Nephron (organoid): ENCODE results near the gene TPPP3.
"Not testable (repeated sequence)": the region's sequence is repeated elsewhere in the genome, so short reads cannot be mapped to it uniquely, and the experiment has no call there.

Source experiments
- H3K27ac Mint-ChIP-seq, 3 experiments: 2 replicates each; pipeline ENCODE4 v1.8.0; 2020; ENCODE audit warnings: mixed read lengths in 3 of 3, mild to moderate bottlenecking in 2 of 3, moderate library complexity in 1 of 3
- H3K27me3 Mint-ChIP-seq: 2 replicates; pipeline ENCODE4 v1.8.0; 2021; ENCODE audit warnings: low read depth, mild to moderate bottlenecking, moderate library complexity, mixed read lengths
- H3K36me3 Mint-ChIP-seq: 2 replicates; pipeline ENCODE4 v1.8.0; 2020; ENCODE audit warnings: low read depth, mixed read lengths
- H3K4me1 Mint-ChIP-seq: 2 replicates; pipeline ENCODE4 v1.8.0; 2020; ENCODE audit warnings: mixed read lengths
- H3K4me3 Mint-ChIP-seq, 3 experiments: 2 replicates each; pipeline ENCODE4 v1.8.0; 2020; ENCODE audit warnings: mild to moderate bottlenecking in 3 of 3, mixed read lengths in 3 of 3, moderate library complexity in 2 of 3
- H3K9me3 Mint-ChIP-seq: 2 replicates; pipeline ENCODE4 v1.8.0; 2020; ENCODE audit warnings: mixed read lengths
- TF ChIP-seq, protein P1 (sequence below), 3 experiments: fragments of 200-600 bp; sonication (generic); IDR thresholded peaks; one replicate each; pipeline ENCODE4 v1.5.0; 2021; ENCODE audit warnings: antibody characterized with exemption in 3 of 3; ENCODE audit not compliant: unreplicated experiment in 3 of 3

Gene TPPP3

DNA sequence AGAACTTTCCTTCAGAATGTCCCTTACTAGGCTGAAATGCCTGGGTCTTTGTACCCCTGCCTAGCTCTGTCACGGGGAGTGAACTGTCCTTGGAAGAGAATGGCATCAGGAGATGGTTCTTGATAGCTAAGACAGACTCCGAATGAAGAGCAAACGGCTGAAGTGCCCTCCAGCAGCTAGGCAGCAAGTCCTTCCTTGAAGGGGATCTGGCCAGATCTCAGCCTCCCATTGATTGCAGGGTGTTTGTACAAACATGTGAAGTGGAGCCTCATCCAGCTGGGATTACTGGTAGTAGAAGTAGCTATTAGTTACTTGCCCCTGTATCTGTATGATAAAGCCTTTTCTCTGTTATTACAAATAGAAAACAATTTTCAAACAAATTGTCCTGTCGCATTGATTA is 35.7 kb downstream of the TPPP3 start:
- Mint-ChIP-seq H3K4me3 (no peak overlapping the region), H3K4me1 (peaks cover 7% of the 10 kb centered on the region)
- TF ChIP-seq, protein P1, sequence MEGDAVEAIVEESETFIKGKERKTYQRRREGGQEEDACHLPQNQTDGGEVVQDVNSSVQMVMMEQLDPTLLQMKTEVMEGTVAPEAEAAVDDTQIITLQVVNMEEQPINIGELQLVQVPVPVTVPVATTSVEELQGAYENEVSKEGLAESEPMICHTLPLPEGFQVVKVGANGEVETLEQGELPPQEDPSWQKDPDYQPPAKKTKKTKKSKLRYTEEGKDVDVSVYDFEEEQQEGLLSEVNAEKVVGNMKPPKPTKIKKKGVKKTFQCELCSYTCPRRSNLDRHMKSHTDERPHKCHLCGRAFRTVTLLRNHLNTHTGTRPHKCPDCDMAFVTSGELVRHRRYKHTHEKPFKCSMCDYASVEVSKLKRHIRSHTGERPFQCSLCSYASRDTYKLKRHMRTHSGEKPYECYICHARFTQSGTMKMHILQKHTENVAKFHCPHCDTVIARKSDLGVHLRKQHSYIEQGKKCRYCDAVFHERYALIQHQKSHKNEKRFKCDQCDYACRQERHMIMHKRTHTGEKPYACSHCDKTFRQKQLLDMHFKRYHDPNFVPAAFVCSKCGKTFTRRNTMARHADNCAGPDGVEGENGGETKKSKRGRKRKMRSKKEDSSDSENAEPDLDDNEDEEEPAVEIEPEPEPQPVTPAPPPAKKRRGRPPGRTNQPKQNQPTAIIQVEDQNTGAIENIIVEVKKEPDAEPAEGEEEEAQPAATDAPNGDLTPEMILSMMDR (IDR thresholded peaks at IDR 0.05; ENCODE audit: unreplicated experiment in 3 of 3): no peak

DNA sequence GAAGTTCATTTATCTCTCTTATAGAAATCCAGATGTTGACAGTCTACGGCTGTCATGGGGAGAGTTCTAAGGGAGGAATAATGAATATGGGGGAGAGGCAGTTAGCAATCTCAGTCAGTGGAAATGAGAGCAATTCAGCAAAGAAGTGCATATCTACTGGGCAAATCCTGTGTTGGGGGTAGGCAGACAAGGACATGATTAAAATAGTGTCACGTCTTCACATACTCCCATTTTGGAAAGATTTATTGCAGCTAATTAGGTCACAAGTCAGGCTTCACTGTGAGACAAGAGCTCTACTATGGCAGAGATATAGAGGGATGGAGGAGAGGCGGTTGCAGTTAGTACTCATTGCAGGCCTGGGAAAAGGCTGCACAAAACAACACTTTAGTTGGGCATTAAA is 36.9 kb downstream of the TPPP3 start:
- H3K4me1 Mint-ChIP-seq: peaks cover 7% of the 10 kb centered on the region
- peak overlapping the region; percentile 82 to 95 (median 87) for H3K27ac Mint-ChIP-seq
- H3K36me3 Mint-ChIP-seq: peaks cover 4% of the 10 kb centered on the region

More for the DNA sequence above, 35.7 kb downstream of the TPPP3 start:
- H3K36me3 Mint-ChIP-seq: peaks cover 4% of the 10 kb centered on the region
- peak overlapping the region; percentile 34 to 95 (median 66) for H3K27ac Mint-ChIP-seq
- H3K27me3 Mint-ChIP-seq: peaks cover 8% of the 10 kb centered on the region
- H3K9me3 Mint-ChIP-seq: no peaks in the 10 kb centered on the region

DNA sequence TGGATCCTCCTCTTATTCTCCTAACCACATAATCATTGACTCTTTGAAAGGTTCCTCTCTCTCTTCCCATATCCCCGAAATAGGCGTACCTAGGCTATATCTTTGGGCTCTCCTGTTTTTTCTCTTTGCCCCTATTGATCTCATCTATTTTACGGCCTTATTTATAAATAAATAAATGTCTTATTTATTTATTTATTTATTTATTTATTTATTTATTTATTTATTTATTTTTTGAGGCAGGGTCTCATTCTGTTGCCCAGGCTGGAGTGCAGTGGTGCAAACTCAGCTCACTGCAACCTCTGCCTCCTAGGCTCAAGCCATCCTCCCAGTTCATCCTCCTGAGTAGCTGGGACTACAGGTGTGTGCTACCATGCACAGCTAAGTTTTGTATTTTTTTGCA is 40.8 kb downstream of the TPPP3 start:
- H3K27ac Mint-ChIP-seq: peak overlapping the region in 1 of 3 experiments; percentile 20
- H3K27me3 Mint-ChIP-seq, H3K36me3 Mint-ChIP-seq, H3K4me1 Mint-ChIP-seq, H3K9me3 Mint-ChIP-seq, H3K4me3 Mint-ChIP-seq: not testable (repeated sequence)

More for the DNA sequence above, 36.9 kb downstream of the TPPP3 start:
- Mint-ChIP-seq H3K27me3 (peaks cover 8% of the 10 kb centered on the region), H3K4me3 (peak overlapping the region; percentile 1 to 33 (median 9)), H3K9me3 (no peaks in the 10 kb centered on the region)
- TF ChIP-seq, protein P1 (IDR thresholded peaks at IDR 0.05; ENCODE audit: unreplicated experiment in 3 of 3): no peak

DNA sequence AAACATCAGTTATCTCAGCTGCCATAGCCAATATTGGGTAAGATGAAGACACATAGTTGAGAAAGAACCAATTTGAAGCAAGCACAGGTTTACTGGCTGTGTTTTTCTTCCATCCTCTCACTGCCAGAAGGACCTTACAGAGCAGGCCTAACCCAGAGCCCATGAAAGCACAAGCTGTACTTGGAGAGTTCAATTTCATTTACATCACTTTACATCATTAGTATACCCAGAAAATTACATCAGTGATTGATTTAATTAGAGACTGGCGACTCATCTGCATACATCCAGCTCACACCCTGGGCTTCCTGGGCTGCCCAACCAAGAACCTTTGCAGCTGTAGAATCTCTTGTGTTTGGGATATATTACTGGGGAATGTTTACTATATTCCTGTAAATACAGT is 43.0 kb downstream of the TPPP3 start:
- Mint-ChIP-seq H3K27me3 (peaks cover 4% of the 10 kb centered on the region), H3K4me3 (no peak overlapping the region), H3K36me3 (peaks cover 4% of the 10 kb centered on the region), H3K27ac (peak overlapping the region in 2 of 3 experiments; percentile 8 to 10), H3K9me3 (no peaks in the 10 kb centered on the region), H3K4me1 (no peaks in the 10 kb centered on the region)
- TF ChIP-seq, protein P1 (IDR thresholded peaks at IDR 0.05; ENCODE audit: unreplicated experiment in 3 of 3): no peak

DNA sequence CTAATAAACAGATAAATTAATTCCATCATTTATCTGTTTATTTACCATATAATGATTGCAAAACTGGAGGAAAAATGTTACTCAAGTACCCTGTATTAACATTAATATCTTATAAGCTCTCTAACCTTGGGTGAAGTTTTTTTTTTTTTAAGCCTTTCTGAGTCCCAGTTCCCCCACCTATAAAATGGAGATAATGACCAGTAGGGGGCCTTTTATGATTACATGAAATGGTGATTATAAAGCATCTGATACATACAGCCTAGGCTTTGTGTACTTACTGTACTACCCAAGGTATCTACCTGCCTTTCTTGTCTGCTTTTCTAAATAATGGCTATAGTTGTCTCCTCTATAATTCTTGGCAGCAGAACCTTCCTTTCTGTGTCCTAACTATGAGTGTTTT is 44.1 kb downstream of the TPPP3 start:
- peaks cover 4% of the 10 kb centered on the region for H3K27me3 Mint-ChIP-seq
- no peaks in the 10 kb centered on the region for H3K36me3 Mint-ChIP-seq
- TF ChIP-seq, protein P1 (IDR thresholded peaks at IDR 0.05; ENCODE audit: unreplicated experiment in 3 of 3): peak; percentile 24 to 59 (median 41)

DNA sequence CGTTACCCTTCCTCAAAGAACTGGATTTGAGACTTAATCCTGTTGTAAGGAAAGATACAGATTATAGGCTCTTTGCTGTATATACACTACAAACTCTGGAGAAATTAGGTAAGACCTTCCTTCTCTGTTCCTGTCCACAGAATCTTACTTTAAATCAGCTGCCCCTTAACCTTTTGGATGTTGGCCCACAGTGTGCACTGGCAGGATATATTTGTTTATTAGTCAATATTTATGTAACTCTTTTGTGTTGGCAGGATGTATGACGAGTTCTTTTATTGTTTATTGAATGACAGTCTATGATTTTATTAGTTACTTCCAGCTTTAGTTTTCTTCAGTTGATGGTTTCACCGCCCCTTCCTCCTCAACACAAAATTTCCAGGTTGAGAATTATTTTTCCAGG is 47.0 kb downstream of the TPPP3 start:
- Mint-ChIP-seq H3K27me3 (no peaks in the 10 kb centered on the region), H3K4me3 (no peak overlapping the region), H3K27ac (no peak overlapping the region), H3K36me3 (no peaks in the 10 kb centered on the region), H3K9me3 (no peaks in the 10 kb centered on the region), H3K4me1 (peaks cover 6% of the 10 kb centered on the region)
- TF ChIP-seq, protein P1 (IDR thresholded peaks at IDR 0.05; ENCODE audit: unreplicated experiment in 3 of 3): no peak

More for the DNA sequence above, 44.1 kb downstream of the TPPP3 start:
- H3K4me1 Mint-ChIP-seq: no peaks in the 10 kb centered on the region
- H3K4me3 Mint-ChIP-seq: no peak overlapping the region
- H3K27ac Mint-ChIP-seq: peak overlapping the region in 1 of 3 experiments; percentile 42
- no peaks in the 10 kb centered on the region for H3K9me3 Mint-ChIP-seq
